ENCODE results near the gene CDCA7.

DNA sequence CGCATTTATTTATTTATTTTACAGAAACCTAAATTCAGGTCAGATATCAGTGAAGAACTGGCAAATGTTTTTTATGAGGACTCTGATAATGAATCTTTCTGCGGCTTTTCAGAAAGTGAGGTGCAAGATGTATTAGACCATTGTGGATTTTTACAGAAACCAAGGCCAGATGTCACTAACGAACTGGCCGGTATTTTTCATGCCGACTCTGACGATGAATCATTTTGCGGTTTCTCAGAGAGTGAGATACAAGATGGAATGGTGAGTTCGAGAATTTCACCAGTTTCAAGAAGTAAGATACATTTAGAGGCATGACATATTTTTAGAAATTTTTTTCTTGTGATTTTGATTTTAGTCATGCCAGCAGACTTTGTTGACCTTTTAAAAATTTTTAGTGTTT, 4.6 kb downstream of the CDCA7 start:
- no peak for TF ChIP-seq ZNF274 (IDR thresholded peaks at IDR 0.05; ENCODE audit: low read depth, low read length)
- no peak for TF ChIP-seq SUZ12 (IDR thresholded peaks at IDR 0.05; ENCODE audit: extremely low read depth, insufficient read depth, insufficient read length)
- TF ChIP-seq YY1 (IDR thresholded peaks at IDR 0.05; ENCODE audit: insufficient read depth, insufficient read length) = no peak

All from NT2/D1 (cell line).